A673 (cell line): Measurements from ENCODE around the gene CCDC88C. TPM values are rescaled to one million over a fixed set of nuclear protein-coding genes. Genes with fewer than 3 reads are reported as not detected.

Experiments used
- BruUV-seq: library from RNA; stranded (reverse); fragments of 400-500 nt; replicated peaks from 2 replicates; lab custom pipeline; 2021; lab: Mats Ljungman, UMichigan
- CTCF ChIA-PET: fragments of 300-600 bp; sonication (Branson Sonifier 250); formaldehyde crosslinking; loops from one replicate; lab custom pipeline; 2022; ENCODE audit warnings: antibody characterized with exemption; lab: Charles Lee
- POLR2A ChIA-PET: fragments of 300-600 bp; sonication (Branson Sonifier 250); formaldehyde crosslinking; loops from one replicate; lab custom pipeline; 2022; ENCODE audit warnings: antibody characterized with exemption; ENCODE audit not compliant: low non-redundant PET; lab: Charles Lee
- DNase-seq: peaks from one replicate; pipeline ENCODE4 v3.0.0-alpha.2; 2015; ENCODE audit warnings: low spot score
- H3K27ac ChIP-seq: fragments of 200-600 bp; sonication (generic); 2 replicates; pipeline ENCODE4 v1.5.1; 2016; ENCODE audit warnings: mixed run types, low read depth, mild to moderate bottlenecking, mixed read lengths, antibody characterized with exemption, low read length; ENCODE audit not compliant: poor library complexity, severe bottlenecking
- H3K27me3 ChIP-seq: fragments of 200-600 bp; sonication (generic); replicated peaks from 2 replicates; pipeline ENCODE4 v1.6.1; 2017; ENCODE audit warnings: mixed run types, low read depth, mild to moderate bottlenecking, mixed read lengths, antibody characterized with exemption, low read length; ENCODE audit not compliant: insufficient read depth, poor library complexity
- H3K36me3 ChIP-seq: fragments of 200-600 bp; sonication (generic); 2 replicates; pipeline ENCODE4 v1.6.1; 2016; ENCODE audit warnings: mixed run types, mild to moderate bottlenecking, mixed read lengths, antibody characterized with exemption, low read length; ENCODE audit not compliant: insufficient read depth, poor library complexity, severe bottlenecking
- H3K4me1 ChIP-seq: fragments of 200-600 bp; sonication (generic); 2 replicates; pipeline ENCODE4 v1.6.1; 2017; ENCODE audit warnings: mixed run types, mild to moderate bottlenecking, mixed read lengths, antibody characterized with exemption, low read length; ENCODE audit not compliant: insufficient read depth, poor library complexity, severe bottlenecking
- H3K4me3 ChIP-seq: fragments of 200-600 bp; sonication (generic); 2 replicates; pipeline ENCODE4 v1.5.1; 2016; ENCODE audit warnings: low read depth, mixed run types, mild to moderate bottlenecking, mixed read lengths, low read length; ENCODE audit not compliant: poor library complexity, severe bottlenecking
- H3K9me3 ChIP-seq: fragments of 200-600 bp; sonication (generic); 2 replicates; pipeline ENCODE4 v1.6.1; 2016; ENCODE audit warnings: mixed run types, low read depth, mild to moderate bottlenecking, mixed read lengths, antibody characterized with exemption, low read length; ENCODE audit not compliant: poor library complexity, severe bottlenecking
- CTCF ChIP-seq: fragments of 300-800, 200-600 bp; sonication (generic); conservative IDR thresholded peaks from 2 replicates; pipeline ENCODE4 v1.5.1; 2017; ENCODE audit warnings: low read depth, mild to moderate bottlenecking, antibody characterized with exemption, low read length, moderate library complexity, mixed read lengths
- EZH2 ChIP-seq: fragments of 200-600 bp; sonication (generic); IDR thresholded peaks from 2 replicates; pipeline ENCODE4 v1.6.1; 2017; ENCODE audit warnings: borderline replicate concordance, low read depth, mild to moderate bottlenecking, mixed read lengths, antibody characterized with exemption, low read length; ENCODE audit not compliant: poor library complexity, severe bottlenecking
- intact Hi-C: fragments of 100-400 bp; cut with micrococcal nuclease; formaldehyde crosslinking; loops from one replicate; pipeline ENCODE4 v1.10.0; 2022; ENCODE audit not compliant: unreplicated experiment
- total RNA-seq: library from RNA; stranded (reverse); gene quantifications from 2 replicates; pipeline ENCODE4 v1.2.3, GENCODE V29; 2021

Gene CCDC88C
- total RNA-seq, 1 experiment from 2014 or later: 49.1 TPM

GRCh38 chr14:91257328-91258010 is 160.2 kb downstream of the CCDC88C start:
- H3K4me1 ChIP-seq: peaks cover 8% of the 10 kb centered on the region
- H3K36me3 ChIP-seq: no peaks in the 10 kb centered on the region
- no peaks in the 10 kb centered on the region for H3K9me3 ChIP-seq
- no peaks in the 10 kb centered on the region for H3K27me3 ChIP-seq
- no peak for TF ChIP-seq EZH2
- no peak for TF ChIP-seq CTCF
- POLR2A ChIA-PET: no interaction called here
- no peak for DNase-seq
- intact Hi-C loops: no loop called here
- CTCF ChIA-PET: no interaction called here
- BruUV-seq: no TSS peak
- H3K4me3 ChIP-seq: no peak overlapping the region
- H3K27ac ChIP-seq: no peak overlapping the region

- H3K27me3 ChIP-seq: no peaks in the 10 kb centered on the region
- no peak overlapping the region for H3K4me3 ChIP-seq
- TF ChIP-seq CTCF: no peak
- TF ChIP-seq EZH2: no peak
- no peaks in the 10 kb centered on the region for H3K36me3 ChIP-seq
- DNase-seq: no peak
- peaks cover 8% of the 10 kb centered on the region for H3K4me1 ChIP-seq
- no TSS peak for BruUV-seq
- no peaks in the 10 kb centered on the region for H3K9me3 ChIP-seq
- POLR2A ChIA-PET: no interaction called here
- H3K27ac ChIP-seq: no peak overlapping the region
- intact Hi-C loops: no loop called here
- CTCF ChIA-PET: no interaction called here
These were observed 161.0 kb downstream of the CCDC88C start for GRCh38 chr14:91256661-91257060.

GRCh38 chr14:91255026-91255695 is 162.5 kb downstream of the CCDC88C start:
- Histone ChIP-seq H3K9me3 (no peaks in the 10 kb centered on the region), H3K4me3 (no peak overlapping the region), H3K27me3 (no peaks in the 10 kb centered on the region), H3K27ac (no peak overlapping the region), H3K36me3 (no peaks in the 10 kb centered on the region), H3K4me1 (peaks cover 13% of the 10 kb centered on the region)
- ChIA-PET POLR2A (no interaction called here), CTCF (no interaction called here)
- BruUV-seq: no TSS peak
- TF ChIP-seq EZH2 (no peak), CTCF (no peak)
- intact Hi-C loops: no loop called here
- DNase-seq: no peak
